ENCODE measurements around the gene EI24.

GRCh38 chr11:125561924-125562323 lies 7.4 kb upstream of the EI24 start:
- TF ChIP-seq CTCF (IDR thresholded peaks at IDR 0.05) = no peak
- TF ChIP-seq POLR2AphosphoS5 (IDR thresholded peaks at IDR 0.05; ENCODE audit: insufficient read depth in 1 of 2, low read depth in 1 of 2) = no peak
- TF ChIP-seq POLR2A (IDR thresholded peaks at IDR 0.05) = no peak
